GM23338 (cell line): ENCODE measurements around the gene SLC8A1. TPM values are rescaled to one million over a fixed set of nuclear protein-coding genes. Genes with fewer than 3 reads are reported as not detected.

Experiments used
- ATAC-seq: fragments of 200-7000 bp; cut with Tn5 transposase; 3 replicates; pipeline ENCODE4 v1.9.1; 2020
- DNase-seq: peaks from one replicate; pipeline ENCODE4 v3.0.0-alpha.2; 2015; ENCODE audit warnings: low spot score
- H2AFZ ChIP-seq: fragments of 200-600 bp; sonication (generic); 2 replicates; pipeline ENCODE4 v1.8.0; 2016; ENCODE audit warnings: antibody characterized with exemption, mild to moderate bottlenecking, moderate library complexity
- H3F3A ChIP-seq: fragments of 200-600 bp; sonication (generic); replicated peaks from 2 replicates; pipeline ENCODE4 v1.8.0; 2017; ENCODE audit warnings: antibody characterized with exemption, mixed run types, low read depth
- H3K27ac ChIP-seq: fragments of 200-600 bp; sonication (generic); 2 replicates; pipeline ENCODE4 v1.6.1; 2016; ENCODE audit warnings: low read depth
- H3K27me3 ChIP-seq: fragments of 200-600 bp; sonication (generic); 2 replicates; pipeline ENCODE4 v1.8.0; 2016; ENCODE audit warnings: mild to moderate bottlenecking, mixed run types, moderate library complexity; ENCODE audit not compliant: insufficient read depth
- H3K36me3 ChIP-seq: fragments of 200-600 bp; sonication (generic); 2 replicates; pipeline ENCODE4 v1.8.0; 2016; ENCODE audit warnings: mild to moderate bottlenecking; ENCODE audit not compliant: insufficient read depth
- H3K4me1 ChIP-seq: fragments of 200-600 bp; sonication (generic); 2 replicates; pipeline ENCODE4 v1.8.0; 2016; ENCODE audit warnings: mild to moderate bottlenecking, moderate library complexity; ENCODE audit not compliant: insufficient read depth
- H3K4me2 ChIP-seq: fragments of 200-600 bp; sonication (generic); 2 replicates; pipeline ENCODE4 v1.7.1; 2017; ENCODE audit warnings: mixed run types
- H3K4me3 ChIP-seq: fragments of 200-600 bp; sonication (generic); 2 replicates; pipeline ENCODE4 v1.6.1; 2016; ENCODE audit warnings: mixed run types
- H3K79me2 ChIP-seq: fragments of 200-600 bp; sonication (generic); replicated peaks from 2 replicates; pipeline ENCODE4 v1.8.0; 2017; ENCODE audit warnings: mild to moderate bottlenecking; ENCODE audit not compliant: insufficient read depth
- H3K9me2 ChIP-seq: fragments of 200-600 bp; sonication (generic); 2 replicates; pipeline ENCODE4 v1.8.0; 2017; ENCODE audit not compliant: insufficient read depth
- H4K20me1 ChIP-seq: fragments of 200-600 bp; sonication (generic); replicated peaks from 2 replicates; pipeline ENCODE4 v1.8.0; 2017; ENCODE audit warnings: mild to moderate bottlenecking; ENCODE audit not compliant: insufficient read depth
- H3K27ac Mint-ChIP-seq: 2 replicates; pipeline ENCODE4 v1.8.0; 2020; ENCODE audit warnings: inconsistent platforms, mild to moderate bottlenecking, moderate library complexity, mixed read lengths
- H3K27me3 Mint-ChIP-seq: 3 replicates; pipeline ENCODE4 v1.8.0; 2022; ENCODE audit warnings: low read depth, mild to moderate bottlenecking, moderate library complexity, mixed read lengths, inconsistent platforms; ENCODE audit not compliant: insufficient read depth, poor library complexity
- H3K36me3 Mint-ChIP-seq: 3 replicates; pipeline ENCODE4 v1.8.0; 2021; ENCODE audit warnings: low read depth, mild to moderate bottlenecking, inconsistent platforms, moderate library complexity, mixed read lengths
- H3K4me1 Mint-ChIP-seq: 3 replicates; pipeline ENCODE4 v1.8.0; 2020; ENCODE audit warnings: mild to moderate bottlenecking, inconsistent platforms, mixed read lengths
- H3K4me3 Mint-ChIP-seq: 3 replicates; pipeline ENCODE4 v1.8.0; 2021; ENCODE audit warnings: moderate library complexity, mild to moderate bottlenecking, inconsistent platforms, mixed read lengths
- H3K9me3 Mint-ChIP-seq: 3 replicates; pipeline ENCODE4 v1.8.0; 2020; ENCODE audit warnings: moderate library complexity, mild to moderate bottlenecking, inconsistent platforms, mixed read lengths
- CREB1 ChIP-seq: fragments of 250-450 bp; sonication (Bioruptor Pico); IDR thresholded peaks from 2 replicates; pipeline ENCODE4 v1.5.0; 2020; ENCODE audit warnings: low read depth, mild to moderate bottlenecking, moderate library complexity
- EZH2phosphoT487 ChIP-seq: fragments of 200-600 bp; sonication (generic); IDR thresholded peaks from one replicate; pipeline ENCODE4 v1.8.1; 2018; ENCODE audit warnings: antibody characterized with exemption; ENCODE audit not compliant: unreplicated experiment
- JUNB ChIP-seq: IDR thresholded peaks from one replicate; pipeline ENCODE4 v1.6.1; 2016; ENCODE audit warnings: antibody characterized with exemption; ENCODE audit not compliant: unreplicated experiment
- polyA plus RNA-seq: library from polyadenylated mRNA; unstranded; fragments of >200 nt; fragmentation: Nextera tagmentation; extraction: Ambion mirVana; gene quantifications from 2 replicates; pipeline ENCODE4 v1.2.1, GENCODE V29; 2016
- total RNA-seq: library from RNA; depleted of rRNA; stranded (reverse); fragments of >200 nt; shearing (Covaris generic); gene quantifications from 2 replicates; pipeline ENCODE4 v1.2.3, GENCODE V29; 2014
- TF ChIP-seq, protein P1 (sequence below): IDR thresholded peaks from one replicate; pipeline ENCODE4 v1.6.1; 2018; ENCODE audit warnings: antibody characterized with exemption; ENCODE audit not compliant: unreplicated experiment
- TF ChIP-seq, protein P2 (sequence below): fragments of 250-450 bp; sonication (Bioruptor Pico); IDR thresholded peaks from 2 replicates; pipeline ENCODE4 v1.5.0; 2020; ENCODE audit warnings: mild to moderate bottlenecking, moderate library complexity

Gene SLC8A1
- total and polyA plus RNA-seq, 2 experiments from 2014 or later, result 2.5 to 3.3 TPM

DNA sequence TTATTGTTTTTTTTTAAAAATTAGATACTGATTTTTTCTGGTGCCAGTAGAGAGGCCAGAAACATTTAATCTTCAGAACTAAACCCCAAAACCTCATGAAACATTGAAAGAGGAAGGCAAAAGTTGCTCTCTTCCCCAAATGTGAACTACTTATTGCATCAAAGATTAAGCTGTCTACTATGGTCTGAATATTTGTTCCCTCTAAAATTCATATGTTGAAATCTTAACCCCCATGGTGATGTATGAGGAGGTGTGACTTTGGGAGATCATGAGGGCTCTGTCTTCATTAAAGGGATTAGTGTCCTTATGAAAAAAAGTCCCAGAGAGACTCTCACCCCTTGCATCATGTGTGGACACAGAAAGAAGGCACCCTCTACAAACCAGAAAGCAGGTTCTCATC is 28.2 kb upstream of the SLC8A1 start:
- Histone ChIP-seq H2AFZ (no peak overlapping the region), H3K79me2 (no peaks in the 10 kb centered on the region), H3K4me1 (no peaks in the 10 kb centered on the region), H3K4me3 (no peak overlapping the region), H3K36me3 (no peaks in the 10 kb centered on the region), H3F3A (no peaks in the 10 kb centered on the region), H3K4me2 (no peak overlapping the region), H3K9me2 (no peaks in the 10 kb centered on the region), H4K20me1 (no peaks in the 10 kb centered on the region), H3K27me3 (no peaks in the 10 kb centered on the region), H3K27ac (no peak overlapping the region)
- Mint-ChIP-seq H3K36me3 (no peaks in the 10 kb centered on the region), H3K4me1 (no peaks in the 10 kb centered on the region; the same call in 2 of the 3 replicates), H3K27ac (no peak overlapping the region), H3K4me3 (no peak overlapping the region), H3K9me3 (no peaks in the 10 kb centered on the region; the same call in 2 of the 3 replicates), H3K27me3 (no peaks in the 10 kb centered on the region)
- TF ChIP-seq, protein P1, sequence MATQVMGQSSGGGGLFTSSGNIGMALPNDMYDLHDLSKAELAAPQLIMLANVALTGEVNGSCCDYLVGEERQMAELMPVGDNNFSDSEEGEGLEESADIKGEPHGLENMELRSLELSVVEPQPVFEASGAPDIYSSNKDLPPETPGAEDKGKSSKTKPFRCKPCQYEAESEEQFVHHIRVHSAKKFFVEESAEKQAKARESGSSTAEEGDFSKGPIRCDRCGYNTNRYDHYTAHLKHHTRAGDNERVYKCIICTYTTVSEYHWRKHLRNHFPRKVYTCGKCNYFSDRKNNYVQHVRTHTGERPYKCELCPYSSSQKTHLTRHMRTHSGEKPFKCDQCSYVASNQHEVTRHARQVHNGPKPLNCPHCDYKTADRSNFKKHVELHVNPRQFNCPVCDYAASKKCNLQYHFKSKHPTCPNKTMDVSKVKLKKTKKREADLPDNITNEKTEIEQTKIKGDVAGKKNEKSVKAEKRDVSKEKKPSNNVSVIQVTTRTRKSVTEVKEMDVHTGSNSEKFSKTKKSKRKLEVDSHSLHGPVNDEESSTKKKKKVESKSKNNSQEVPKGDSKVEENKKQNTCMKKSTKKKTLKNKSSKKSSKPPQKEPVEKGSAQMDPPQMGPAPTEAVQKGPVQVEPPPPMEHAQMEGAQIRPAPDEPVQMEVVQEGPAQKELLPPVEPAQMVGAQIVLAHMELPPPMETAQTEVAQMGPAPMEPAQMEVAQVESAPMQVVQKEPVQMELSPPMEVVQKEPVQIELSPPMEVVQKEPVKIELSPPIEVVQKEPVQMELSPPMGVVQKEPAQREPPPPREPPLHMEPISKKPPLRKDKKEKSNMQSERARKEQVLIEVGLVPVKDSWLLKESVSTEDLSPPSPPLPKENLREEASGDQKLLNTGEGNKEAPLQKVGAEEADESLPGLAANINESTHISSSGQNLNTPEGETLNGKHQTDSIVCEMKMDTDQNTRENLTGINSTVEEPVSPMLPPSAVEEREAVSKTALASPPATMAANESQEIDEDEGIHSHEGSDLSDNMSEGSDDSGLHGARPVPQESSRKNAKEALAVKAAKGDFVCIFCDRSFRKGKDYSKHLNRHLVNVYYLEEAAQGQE, result no peak
- TF ChIP-seq JUNB, result no peak
- no peak for TF ChIP-seq CREB1 (CRISPR knock-in tag)
- no peak for TF ChIP-seq EZH2phosphoT487
- TF ChIP-seq, protein P2, sequence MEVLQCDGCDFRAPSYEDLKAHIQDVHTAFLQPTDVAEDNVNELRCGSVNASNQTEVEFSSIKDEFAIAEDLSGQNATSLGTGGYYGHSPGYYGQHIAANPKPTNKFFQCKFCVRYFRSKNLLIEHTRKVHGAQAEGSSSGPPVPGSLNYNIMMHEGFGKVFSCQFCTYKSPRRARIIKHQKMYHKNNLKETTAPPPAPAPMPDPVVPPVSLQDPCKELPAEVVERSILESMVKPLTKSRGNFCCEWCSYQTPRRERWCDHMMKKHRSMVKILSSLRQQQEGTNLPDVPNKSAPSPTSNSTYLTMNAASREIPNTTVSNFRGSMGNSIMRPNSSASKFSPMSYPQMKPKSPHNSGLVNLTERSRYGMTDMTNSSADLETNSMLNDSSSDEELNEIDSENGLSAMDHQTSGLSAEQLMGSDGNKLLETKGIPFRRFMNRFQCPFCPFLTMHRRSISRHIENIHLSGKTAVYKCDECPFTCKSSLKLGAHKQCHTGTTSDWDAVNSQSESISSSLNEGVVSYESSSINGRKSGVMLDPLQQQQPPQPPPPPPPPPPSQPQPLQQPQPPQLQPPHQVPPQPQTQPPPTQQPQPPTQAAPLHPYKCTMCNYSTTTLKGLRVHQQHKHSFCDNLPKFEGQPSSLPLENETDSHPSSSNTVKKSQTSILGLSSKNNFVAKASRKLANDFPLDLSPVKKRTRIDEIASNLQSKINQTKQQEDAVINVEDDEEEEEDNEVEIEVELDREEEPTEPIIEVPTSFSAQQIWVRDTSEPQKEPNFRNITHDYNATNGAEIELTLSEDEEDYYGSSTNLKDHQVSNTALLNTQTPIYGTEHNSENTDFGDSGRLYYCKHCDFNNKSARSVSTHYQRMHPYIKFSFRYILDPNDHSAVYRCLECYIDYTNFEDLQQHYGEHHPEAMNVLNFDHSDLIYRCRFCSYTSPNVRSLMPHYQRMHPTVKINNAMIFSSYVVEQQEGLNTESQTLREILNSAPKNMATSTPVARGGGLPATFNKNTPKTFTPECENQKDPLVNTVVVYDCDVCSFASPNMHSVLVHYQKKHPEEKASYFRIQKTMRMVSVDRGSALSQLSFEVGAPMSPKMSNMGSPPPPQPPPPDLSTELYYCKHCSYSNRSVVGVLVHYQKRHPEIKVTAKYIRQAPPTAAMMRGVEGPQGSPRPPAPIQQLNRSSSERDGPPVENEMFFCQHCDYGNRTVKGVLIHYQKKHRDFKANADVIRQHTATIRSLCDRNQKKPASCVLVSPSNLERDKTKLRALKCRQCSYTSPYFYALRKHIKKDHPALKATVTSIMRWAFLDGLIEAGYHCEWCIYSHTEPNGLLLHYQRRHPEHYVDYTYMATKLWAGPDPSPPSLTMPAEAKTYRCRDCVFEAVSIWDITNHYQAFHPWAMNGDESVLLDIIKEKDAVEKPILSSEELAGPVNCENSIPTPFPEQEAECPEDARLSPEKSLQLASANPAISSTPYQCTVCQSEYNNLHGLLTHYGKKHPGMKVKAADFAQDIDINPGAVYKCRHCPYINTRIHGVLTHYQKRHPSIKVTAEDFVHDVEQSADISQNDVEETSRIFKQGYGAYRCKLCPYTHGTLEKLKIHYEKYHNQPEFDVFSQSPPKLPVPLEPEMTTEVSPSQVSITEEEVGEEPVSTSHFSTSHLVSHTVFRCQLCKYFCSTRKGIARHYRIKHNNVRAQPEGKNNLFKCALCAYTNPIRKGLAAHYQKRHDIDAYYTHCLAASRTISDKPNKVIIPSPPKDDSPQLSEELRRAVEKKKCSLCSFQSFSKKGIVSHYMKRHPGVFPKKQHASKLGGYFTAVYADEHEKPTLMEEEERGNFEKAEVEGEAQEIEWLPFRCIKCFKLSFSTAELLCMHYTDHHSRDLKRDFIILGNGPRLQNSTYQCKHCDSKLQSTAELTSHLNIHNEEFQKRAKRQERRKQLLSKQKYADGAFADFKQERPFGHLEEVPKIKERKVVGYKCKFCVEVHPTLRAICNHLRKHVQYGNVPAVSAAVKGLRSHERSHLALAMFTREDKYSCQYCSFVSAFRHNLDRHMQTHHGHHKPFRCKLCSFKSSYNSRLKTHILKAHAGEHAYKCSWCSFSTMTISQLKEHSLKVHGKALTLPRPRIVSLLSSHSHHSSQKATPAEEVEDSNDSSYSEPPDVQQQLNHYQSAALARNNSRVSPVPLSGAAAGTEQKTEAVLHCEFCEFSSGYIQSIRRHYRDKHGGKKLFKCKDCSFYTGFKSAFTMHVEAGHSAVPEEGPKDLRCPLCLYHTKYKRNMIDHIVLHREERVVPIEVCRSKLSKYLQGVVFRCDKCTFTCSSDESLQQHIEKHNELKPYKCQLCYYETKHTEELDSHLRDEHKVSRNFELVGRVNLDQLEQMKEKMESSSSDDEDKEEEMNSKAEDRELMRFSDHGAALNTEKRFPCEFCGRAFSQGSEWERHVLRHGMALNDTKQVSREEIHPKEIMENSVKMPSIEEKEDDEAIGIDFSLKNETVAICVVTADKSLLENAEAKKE (CRISPR knock-in tag), result no peak
- no peak for ATAC-seq
- no peak for DNase-seq
